Astrocyte (in vitro differentiated cells and primary cell): Measurements from ENCODE around the gene SSU72.

ENCODE experiments used
- CTCF ChIP-seq: IDR thresholded peaks from 2 replicates; pipeline ENCODE4 v1.5.1; 2011; ENCODE audit warnings: low read depth, mild to moderate bottlenecking, inconsistent platforms, low read length, moderate library complexity; ENCODE audit not compliant: insufficient read depth
- EZH2 ChIP-seq: IDR thresholded peaks from 2 replicates; pipeline ENCODE4 v1.6.1; 2012; ENCODE audit warnings: mild to moderate bottlenecking, low read length, inconsistent platforms; ENCODE audit not compliant: insufficient read depth

- TF ChIP-seq CTCF (no peak), EZH2 (no peak)
Observed at GRCh38 chr1:1531947-1532346, 42.7 kb downstream of the SSU72 start.
